Spleen (tissue), 7 donors: ENCODE results near the gene BTG4.

ENCODE experiments used
- POLR2A ChIP-seq, 3 donors: fragments of 450-650 bp; IDR thresholded peaks; one replicate each; pipeline ENCODE4 v1.5.1; 2017; ENCODE audit warnings: antibody characterized with exemption in 3 of 3, mild to moderate bottlenecking in 1 of 3
- TF ChIP-seq, protein P1 (sequence below), 11 experiments: fragments of 200-600 bp in 7 of 11; fragments of 450-650 bp in 4 of 11; sonication (generic) in 4 of 11; IDR thresholded peaks in 8 of 11; conservative IDR thresholded peaks in 3 of 11; 1 replicate in 7 of 11; 2 replicates in 4 of 11; pipeline versions ENCODE4 v1.4.0 to v1.8.0; 2016 to 2021; ENCODE audit warnings: antibody characterized with exemption in 11 of 11, inconsistent platforms in 4 of 11, mild to moderate bottlenecking in 1 of 11
- donor health status: DM: no; HTN: no; CAD: no; lungs with moderate emphysema.
- donor health status: DM: no; HTN: no; CAD: no.
- donor health status: DM: no; HTN: no; CAD: no.

DNA sequence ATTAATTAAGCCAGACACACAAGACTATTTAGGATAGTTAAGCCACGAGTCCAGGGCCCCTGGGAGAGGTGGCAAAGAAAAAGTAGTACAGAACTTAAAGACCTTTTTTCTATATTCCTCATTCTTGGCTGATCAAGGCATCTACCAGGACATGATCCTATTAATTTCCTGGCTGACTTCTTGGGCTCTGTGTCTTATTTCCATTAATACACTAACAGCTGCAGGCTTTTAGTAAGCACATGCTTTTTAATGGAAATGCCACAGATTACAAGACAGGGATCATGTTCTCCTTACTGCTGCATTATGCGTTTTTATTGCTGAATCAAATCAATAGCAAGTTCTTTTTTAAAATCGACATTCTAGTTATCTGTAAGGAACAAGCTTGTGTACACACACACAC lies 35.2 kb downstream of the BTG4 start:
- TF ChIP-seq, protein P1, sequence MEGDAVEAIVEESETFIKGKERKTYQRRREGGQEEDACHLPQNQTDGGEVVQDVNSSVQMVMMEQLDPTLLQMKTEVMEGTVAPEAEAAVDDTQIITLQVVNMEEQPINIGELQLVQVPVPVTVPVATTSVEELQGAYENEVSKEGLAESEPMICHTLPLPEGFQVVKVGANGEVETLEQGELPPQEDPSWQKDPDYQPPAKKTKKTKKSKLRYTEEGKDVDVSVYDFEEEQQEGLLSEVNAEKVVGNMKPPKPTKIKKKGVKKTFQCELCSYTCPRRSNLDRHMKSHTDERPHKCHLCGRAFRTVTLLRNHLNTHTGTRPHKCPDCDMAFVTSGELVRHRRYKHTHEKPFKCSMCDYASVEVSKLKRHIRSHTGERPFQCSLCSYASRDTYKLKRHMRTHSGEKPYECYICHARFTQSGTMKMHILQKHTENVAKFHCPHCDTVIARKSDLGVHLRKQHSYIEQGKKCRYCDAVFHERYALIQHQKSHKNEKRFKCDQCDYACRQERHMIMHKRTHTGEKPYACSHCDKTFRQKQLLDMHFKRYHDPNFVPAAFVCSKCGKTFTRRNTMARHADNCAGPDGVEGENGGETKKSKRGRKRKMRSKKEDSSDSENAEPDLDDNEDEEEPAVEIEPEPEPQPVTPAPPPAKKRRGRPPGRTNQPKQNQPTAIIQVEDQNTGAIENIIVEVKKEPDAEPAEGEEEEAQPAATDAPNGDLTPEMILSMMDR (IDR thresholded peaks at IDR 0.05 in 8 of 11, conservative IDR thresholded peaks at IDR 0.05 in 3 of 11), result no peak
- no peak for TF ChIP-seq POLR2A (IDR thresholded peaks at IDR 0.05)
